ENCODE measurements around the gene CYTL1. TPM values are rescaled to one million over a fixed set of nuclear protein-coding genes. Genes with fewer than 3 reads are reported as not detected.

The CYTL1 gene
- total and polyA plus RNA-seq, 2 of the 13 experiments (the other 11 are each of a cell fraction or from before 2014, with no cell fraction given): not detected

DNA sequence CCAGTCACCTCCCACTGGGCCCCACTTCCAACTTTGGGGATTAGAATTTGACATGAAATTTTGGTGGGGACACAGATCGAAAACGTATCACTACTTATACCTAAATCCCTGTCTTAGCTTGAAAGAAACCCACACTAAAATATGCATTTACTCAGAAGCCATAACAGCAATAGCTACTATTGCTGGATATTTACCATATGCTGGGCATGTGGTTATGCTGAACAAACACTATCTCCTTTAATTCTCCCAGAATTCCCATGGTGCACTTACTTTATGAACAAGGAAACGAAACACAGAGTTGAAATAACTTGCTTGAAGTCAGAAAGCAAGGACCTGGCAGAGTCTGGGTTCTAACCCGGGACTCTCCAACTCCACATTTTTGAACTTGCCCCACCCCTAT is 39.3 kb downstream of the CYTL1 start:
- Histone ChIP-seq H3K9ac (ENCODE audit: insufficient read depth, low read depth, low read length) (no peak overlapping the region), H2AFZ (ENCODE audit: low read length) (no peak overlapping the region), H3K27ac (ENCODE audit: extremely low read length, insufficient read depth, low read length) (no peak overlapping the region), H3K27me3 (ENCODE audit: control insufficient read depth in 1 of 2, insufficient read depth in 2 of 2, low read length in 2 of 2) (peaks cover 0 to 3% of the 10 kb centered on the region in 2 experiments; a peak in 2 of 5 replicates), H3K4me1 (ENCODE audit: insufficient read depth, low read length) (no peaks in the 10 kb centered on the region), H3K36me3 (replicated peaks in 1 of 2; ENCODE audit: control insufficient read depth in 1 of 2, insufficient read depth in 2 of 2, low read length in 2 of 2) (no peaks in the 10 kb centered on the region), H4K20me1 (ENCODE audit: insufficient read depth, low read length) (no peaks in the 10 kb centered on the region), H3K9me3 (ENCODE audit: low read length) (peaks cover 11% of the 10 kb centered on the region), H3K4me2 (ENCODE audit: low read depth, low read length) (no peak overlapping the region), H3K79me2 (ENCODE audit: insufficient read depth, low read length) (no peaks in the 10 kb centered on the region), H3K4me3 (replicated peaks in 1 of 3; ENCODE audit: insufficient read depth in 1 of 3, low read depth in 2 of 3, low read length in 3 of 3) (no peak overlapping the region)
- in situ Hi-C loops (cut with HindIII; ENCODE audit: extremely low pct_ligation_motif_present, low pct_unique_long_range_greater_than_20kb): loop anchor here (25.0 kb wide), 1 partner anchor 832 kb away; no protein-coding TSS in a partner anchor
- intact Hi-C loops (cut with micrococcal nuclease; ENCODE audit: unreplicated experiment): no loop called here
- DNase-seq (ENCODE audit: low spot score) (no peak), ATAC-seq (no peak), FAIRE-seq (no peak)
- WGBS (ENCODE audit: low lambda C conversion rate): 10% methylated on average over 4 of the region's 4 CpGs
- BruUV-seq (replicated peaks): no TSS peak
- CTCF ChIA-PET (ENCODE audit: low intra/inter-chr PET ratio, low total read pairs): no interaction called here
- POLR2A ChIA-PET: no interaction called here
- TF ChIP-seq, protein P1, sequence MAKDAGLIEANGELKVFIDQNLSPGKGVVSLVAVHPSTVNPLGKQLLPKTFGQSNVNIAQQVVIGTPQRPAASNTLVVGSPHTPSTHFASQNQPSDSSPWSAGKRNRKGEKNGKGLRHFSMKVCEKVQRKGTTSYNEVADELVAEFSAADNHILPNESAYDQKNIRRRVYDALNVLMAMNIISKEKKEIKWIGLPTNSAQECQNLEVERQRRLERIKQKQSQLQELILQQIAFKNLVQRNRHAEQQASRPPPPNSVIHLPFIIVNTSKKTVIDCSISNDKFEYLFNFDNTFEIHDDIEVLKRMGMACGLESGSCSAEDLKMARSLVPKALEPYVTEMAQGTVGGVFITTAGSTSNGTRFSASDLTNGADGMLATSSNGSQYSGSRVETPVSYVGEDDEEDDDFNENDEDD (CRISPR knock-in tag; IDR thresholded peaks at IDR 0.05; ENCODE audit: borderline replicate concordance): no peak
- TF ChIP-seq FOXA1 (IDR thresholded peaks at IDR 0.05) (no peak), FOXA1 (CRISPR knock-in tag; IDR thresholded peaks at IDR 0.05) (no peak), ZNF124 (CRISPR knock-in tag; IDR thresholded peaks at IDR 0.05) (no peak), TCF12 (IDR thresholded peaks at IDR 0.05) (no peak), TCF12 (CRISPR knock-in tag; IDR thresholded peaks at IDR 0.05) (no peak), THYN1 (CRISPR knock-in tag; IDR thresholded peaks at IDR 0.05; ENCODE audit: borderline replicate concordance, low read depth) (no peak), MLLT10 (CRISPR knock-in tag; IDR thresholded peaks at IDR 0.05) (no peak), REPIN1 (CRISPR knock-in tag; IDR thresholded peaks at IDR 0.05; ENCODE audit: borderline replicate concordance, low read depth) (no peak), NR2F1 (CRISPR knock-in tag; IDR thresholded peaks at IDR 0.05) (no peak), ZFAT (CRISPR knock-in tag; conservative IDR thresholded peaks at IDR 0.05) (no peak), KLF12 (CRISPR knock-in tag; IDR thresholded peaks at IDR 0.05; ENCODE audit: borderline replicate concordance) (no peak), ZMAT3 (CRISPR knock-in tag; conservative IDR thresholded peaks at IDR 0.05) (no peak), ZNF629 (CRISPR knock-in tag; conservative IDR thresholded peaks at IDR 0.05) (no peak), DPF2 (CRISPR knock-in tag; IDR thresholded peaks at IDR 0.05; ENCODE audit: borderline replicate concordance, low read depth) (no peak)
- TF ChIP-seq, protein P2, sequence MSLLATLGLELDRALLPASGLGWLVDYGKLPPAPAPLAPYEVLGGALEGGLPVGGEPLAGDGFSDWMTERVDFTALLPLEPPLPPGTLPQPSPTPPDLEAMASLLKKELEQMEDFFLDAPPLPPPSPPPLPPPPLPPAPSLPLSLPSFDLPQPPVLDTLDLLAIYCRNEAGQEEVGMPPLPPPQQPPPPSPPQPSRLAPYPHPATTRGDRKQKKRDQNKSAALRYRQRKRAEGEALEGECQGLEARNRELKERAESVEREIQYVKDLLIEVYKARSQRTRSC (CRISPR knock-in tag; IDR thresholded peaks at IDR 0.05; ENCODE audit: low read depth): no peak
- TF ChIP-seq, protein P3, sequence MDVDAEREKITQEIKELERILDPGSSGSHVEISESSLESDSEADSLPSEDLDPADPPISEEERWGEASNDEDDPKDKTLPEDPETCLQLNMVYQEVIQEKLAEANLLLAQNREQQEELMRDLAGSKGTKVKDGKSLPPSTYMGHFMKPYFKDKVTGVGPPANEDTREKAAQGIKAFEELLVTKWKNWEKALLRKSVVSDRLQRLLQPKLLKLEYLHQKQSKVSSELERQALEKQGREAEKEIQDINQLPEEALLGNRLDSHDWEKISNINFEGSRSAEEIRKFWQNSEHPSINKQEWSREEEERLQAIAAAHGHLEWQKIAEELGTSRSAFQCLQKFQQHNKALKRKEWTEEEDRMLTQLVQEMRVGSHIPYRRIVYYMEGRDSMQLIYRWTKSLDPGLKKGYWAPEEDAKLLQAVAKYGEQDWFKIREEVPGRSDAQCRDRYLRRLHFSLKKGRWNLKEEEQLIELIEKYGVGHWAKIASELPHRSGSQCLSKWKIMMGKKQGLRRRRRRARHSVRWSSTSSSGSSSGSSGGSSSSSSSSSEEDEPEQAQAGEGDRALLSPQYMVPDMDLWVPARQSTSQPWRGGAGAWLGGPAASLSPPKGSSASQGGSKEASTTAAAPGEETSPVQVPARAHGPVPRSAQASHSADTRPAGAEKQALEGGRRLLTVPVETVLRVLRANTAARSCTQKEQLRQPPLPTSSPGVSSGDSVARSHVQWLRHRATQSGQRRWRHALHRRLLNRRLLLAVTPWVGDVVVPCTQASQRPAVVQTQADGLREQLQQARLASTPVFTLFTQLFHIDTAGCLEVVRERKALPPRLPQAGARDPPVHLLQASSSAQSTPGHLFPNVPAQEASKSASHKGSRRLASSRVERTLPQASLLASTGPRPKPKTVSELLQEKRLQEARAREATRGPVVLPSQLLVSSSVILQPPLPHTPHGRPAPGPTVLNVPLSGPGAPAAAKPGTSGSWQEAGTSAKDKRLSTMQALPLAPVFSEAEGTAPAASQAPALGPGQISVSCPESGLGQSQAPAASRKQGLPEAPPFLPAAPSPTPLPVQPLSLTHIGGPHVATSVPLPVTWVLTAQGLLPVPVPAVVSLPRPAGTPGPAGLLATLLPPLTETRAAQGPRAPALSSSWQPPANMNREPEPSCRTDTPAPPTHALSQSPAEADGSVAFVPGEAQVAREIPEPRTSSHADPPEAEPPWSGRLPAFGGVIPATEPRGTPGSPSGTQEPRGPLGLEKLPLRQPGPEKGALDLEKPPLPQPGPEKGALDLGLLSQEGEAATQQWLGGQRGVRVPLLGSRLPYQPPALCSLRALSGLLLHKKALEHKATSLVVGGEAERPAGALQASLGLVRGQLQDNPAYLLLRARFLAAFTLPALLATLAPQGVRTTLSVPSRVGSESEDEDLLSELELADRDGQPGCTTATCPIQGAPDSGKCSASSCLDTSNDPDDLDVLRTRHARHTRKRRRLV (CRISPR knock-in tag; IDR thresholded peaks at IDR 0.05): no peak
